DMS 273 (cell line): ENCODE results near the gene MSL1.

ENCODE experiments used
- DNase-seq: peaks from one replicate; lab custom pipeline; 2025; ENCODE audit not compliant: unreplicated experiment; lab: John Stamatoyannopoulos, UW

The MSL1 gene

DNA sequence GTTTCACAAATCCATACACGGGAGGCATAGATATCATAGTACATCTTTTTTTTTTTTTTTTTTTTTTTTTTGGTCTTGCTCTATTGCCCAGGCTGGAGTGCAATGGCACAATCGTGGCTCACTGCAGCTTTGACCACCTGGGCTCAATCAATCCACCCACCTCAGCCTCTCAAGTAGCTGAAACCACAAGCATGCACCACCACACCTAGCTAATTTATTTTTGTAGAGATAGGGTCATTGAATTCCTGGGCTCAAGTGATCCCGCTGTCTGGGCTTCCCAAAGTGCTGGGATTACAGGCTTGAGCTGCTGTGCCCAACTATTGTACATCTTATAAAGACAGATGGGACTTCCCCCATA is 52.0 kb downstream of the MSL1 start:
- DNase-seq = no peak

GRCh38 chr17:40174514-40174913 is 52.7 kb downstream of the MSL1 start:
- DNase-seq = no peak

DNA sequence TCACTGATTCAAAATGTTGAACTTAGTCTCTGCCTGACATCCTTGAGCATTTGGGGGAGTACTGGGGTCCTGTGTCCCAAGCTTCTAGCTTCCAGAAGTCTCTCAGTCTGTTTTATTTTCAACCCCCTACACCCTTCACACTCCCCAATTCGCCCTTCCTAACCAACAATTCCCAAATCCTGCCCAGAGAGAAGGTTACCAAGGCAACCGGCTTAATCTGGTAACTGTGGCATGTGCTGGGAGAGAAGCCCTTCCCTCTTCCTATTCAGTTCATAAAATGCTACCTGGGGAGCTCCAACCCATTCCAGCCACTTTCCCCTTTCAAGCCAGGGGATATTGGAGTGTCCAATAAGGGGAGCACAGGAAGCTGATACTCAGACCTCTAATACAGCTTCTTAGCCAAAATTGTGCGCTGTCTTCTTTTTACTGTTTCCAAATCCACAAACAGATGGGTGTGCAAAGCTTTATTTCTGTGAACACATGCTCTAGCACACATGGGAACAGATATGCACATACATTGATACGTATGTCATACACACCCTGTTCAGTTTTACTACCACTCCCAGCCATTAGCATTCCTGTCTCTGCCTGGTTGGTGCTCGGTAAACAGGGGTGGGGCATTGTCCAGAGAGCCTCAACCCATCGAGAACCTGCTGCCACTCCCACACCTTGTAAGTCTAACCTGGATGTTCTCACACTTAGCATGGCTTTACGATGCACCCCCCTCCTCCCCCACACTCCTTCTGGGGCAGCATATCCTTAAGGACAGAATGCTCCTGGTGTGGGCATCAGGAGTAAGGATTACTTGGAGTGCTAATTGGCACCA is 54.4 kb downstream of the MSL1 start:
- DNase-seq = peak; percentile 41

GRCh38 chr17:40176754-40177110 is 55.0 kb downstream of the MSL1 start:
- DNase-seq = peak; percentile 57

GRCh38 chr17:40177275-40177874 is 55.6 kb downstream of the MSL1 start, which contains the start of gene RAPGEFL1:
Gene RAPGEFL1, plus strand, starts transcription at chr17:40177470. Its CDS starts 392 bp downstream, at chr17:40177862.
- DNase-seq = peak; percentile 91

GRCh38 chr17:40178021-40178601 is 56.3 kb downstream of the MSL1 start:
- DNase-seq = no peak

DNA sequence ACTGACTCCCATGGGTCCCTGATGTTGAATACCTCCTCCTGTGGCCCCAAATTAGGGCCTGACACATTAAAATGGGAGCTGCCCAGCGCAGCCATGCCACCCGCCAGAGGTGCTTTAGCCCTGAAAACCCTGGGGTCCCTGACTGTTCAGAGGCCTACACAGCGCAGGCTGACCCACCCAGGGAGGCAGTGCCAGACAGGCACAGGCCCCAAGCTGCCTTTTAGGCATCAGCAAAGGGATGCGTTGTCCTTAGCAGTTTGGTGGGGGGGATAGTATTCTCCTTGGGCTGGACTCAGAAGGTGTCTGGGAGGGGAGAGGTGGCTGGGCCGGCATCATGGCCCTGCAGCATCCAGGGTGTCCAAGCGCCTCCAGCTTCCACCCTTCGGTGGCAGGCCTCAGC is 56.9 kb downstream of the MSL1 start:
- no peak for DNase-seq

- peak; percentile 25 for DNase-seq
These were observed 58.3 kb downstream of the MSL1 start for GRCh38 chr17:40179923-40180659.

GRCh38 chr17:40180694-40181093 is 58.9 kb downstream of the MSL1 start:
- DNase-seq = no peak

DNA sequence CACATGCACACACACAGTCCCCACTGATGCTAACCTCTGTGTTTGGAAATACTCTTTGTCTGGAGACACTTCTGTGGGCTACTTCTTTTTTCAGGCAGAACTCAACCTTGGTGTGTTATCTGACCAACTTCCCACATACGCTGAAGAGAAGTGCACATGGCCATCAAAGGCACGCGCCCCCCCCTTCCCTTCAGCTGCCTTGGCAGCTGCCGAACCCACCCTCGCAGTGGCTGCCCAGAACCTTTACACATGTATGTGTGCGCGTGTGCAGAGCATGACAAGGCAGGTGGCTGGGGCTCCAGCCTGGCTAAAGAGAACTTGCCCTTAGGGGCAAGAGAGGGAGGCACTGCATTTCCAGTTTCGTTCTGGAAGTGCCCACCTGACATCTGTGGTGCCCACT is 59.4 kb downstream of the MSL1 start:
- no peak for DNase-seq

GRCh38 chr17:40182606-40183005 is 60.8 kb downstream of the MSL1 start:
- DNase-seq = no peak
